Measurements from ENCODE around the gene GMPR. TPM values are rescaled to one million over a fixed set of nuclear protein-coding genes. Genes with fewer than 3 reads are reported as not detected.

Gene GMPR
- total RNA-seq, 1 experiment from 2014 or later, result 1.4 TPM

DNA sequence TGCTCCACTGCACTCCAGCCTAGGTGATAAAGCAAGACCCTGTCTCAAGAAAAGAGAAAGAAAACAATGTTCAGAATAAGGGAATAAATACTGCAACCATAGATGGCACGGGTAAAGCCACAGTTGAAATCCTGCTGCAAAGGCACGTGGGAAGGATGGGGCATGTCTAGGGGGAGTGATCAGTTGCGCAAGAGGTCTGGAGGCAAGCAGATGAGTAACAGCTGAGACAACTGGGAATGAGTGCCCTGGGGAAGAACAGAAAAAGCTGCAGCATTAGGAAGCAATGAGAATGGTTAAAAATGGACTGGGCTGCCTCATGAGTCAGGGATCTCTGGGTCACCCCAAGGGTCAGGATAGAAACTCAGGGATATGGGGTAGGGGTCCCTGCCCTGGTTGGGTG, 96.3 kb downstream of the GMPR start:
- Mint-ChIP-seq H3K4me3 (ENCODE audit: low read depth, unreplicated experiment) (no peak overlapping the region), H3K27me3 (ENCODE audit: unreplicated experiment) (no peaks in the 10 kb centered on the region), H3K36me3 (ENCODE audit: insufficient read depth, unreplicated experiment) (no peaks in the 10 kb centered on the region), H3K9me3 (ENCODE audit: low read depth, unreplicated experiment) (no peaks in the 10 kb centered on the region), H3K4me1 (ENCODE audit: low read depth, unreplicated experiment) (no peaks in the 10 kb centered on the region), H3K27ac (ENCODE audit: unreplicated experiment) (no peak overlapping the region)
- TF ChIP-seq, protein P1, sequence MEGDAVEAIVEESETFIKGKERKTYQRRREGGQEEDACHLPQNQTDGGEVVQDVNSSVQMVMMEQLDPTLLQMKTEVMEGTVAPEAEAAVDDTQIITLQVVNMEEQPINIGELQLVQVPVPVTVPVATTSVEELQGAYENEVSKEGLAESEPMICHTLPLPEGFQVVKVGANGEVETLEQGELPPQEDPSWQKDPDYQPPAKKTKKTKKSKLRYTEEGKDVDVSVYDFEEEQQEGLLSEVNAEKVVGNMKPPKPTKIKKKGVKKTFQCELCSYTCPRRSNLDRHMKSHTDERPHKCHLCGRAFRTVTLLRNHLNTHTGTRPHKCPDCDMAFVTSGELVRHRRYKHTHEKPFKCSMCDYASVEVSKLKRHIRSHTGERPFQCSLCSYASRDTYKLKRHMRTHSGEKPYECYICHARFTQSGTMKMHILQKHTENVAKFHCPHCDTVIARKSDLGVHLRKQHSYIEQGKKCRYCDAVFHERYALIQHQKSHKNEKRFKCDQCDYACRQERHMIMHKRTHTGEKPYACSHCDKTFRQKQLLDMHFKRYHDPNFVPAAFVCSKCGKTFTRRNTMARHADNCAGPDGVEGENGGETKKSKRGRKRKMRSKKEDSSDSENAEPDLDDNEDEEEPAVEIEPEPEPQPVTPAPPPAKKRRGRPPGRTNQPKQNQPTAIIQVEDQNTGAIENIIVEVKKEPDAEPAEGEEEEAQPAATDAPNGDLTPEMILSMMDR (IDR thresholded peaks at IDR 0.05; ENCODE audit: unreplicated experiment), result no peak
- CTCF ChIA-PET, result no interaction called here
- intact Hi-C loops (cut with micrococcal nuclease; ENCODE audit: unreplicated experiment), result loop anchor here (5.0 to 10.0 kb wide), 2 partner anchors 73 to 180 kb away; no protein-coding TSS in a partner anchor
- no peak for DNase-seq
- BruUV-seq (replicated peaks), result no TSS peak

GRCh38 chr6:16335176-16335575, 96.8 kb downstream of the GMPR start:
- BruUV-seq (replicated peaks), result no TSS peak
- H3K4me3 Mint-ChIP-seq (ENCODE audit: low read depth, unreplicated experiment), result no peak overlapping the region
- no peaks in the 10 kb centered on the region for H3K27me3 Mint-ChIP-seq (ENCODE audit: unreplicated experiment)
- TF ChIP-seq, protein P1 (IDR thresholded peaks at IDR 0.05; ENCODE audit: unreplicated experiment), result no peak
- H3K36me3 Mint-ChIP-seq (ENCODE audit: insufficient read depth, unreplicated experiment), result no peaks in the 10 kb centered on the region
- intact Hi-C loops (cut with micrococcal nuclease; ENCODE audit: unreplicated experiment), result loop anchor here (10.0 kb wide), 1 partner anchor 180 kb away; no protein-coding TSS in a partner anchor
- CTCF ChIA-PET, result no interaction called here
- H3K4me1 Mint-ChIP-seq (ENCODE audit: low read depth, unreplicated experiment), result no peaks in the 10 kb centered on the region
- H3K27ac Mint-ChIP-seq (ENCODE audit: unreplicated experiment), result no peak overlapping the region
- DNase-seq, result no peak
- no peaks in the 10 kb centered on the region for H3K9me3 Mint-ChIP-seq (ENCODE audit: low read depth, unreplicated experiment)

- no peaks in the 10 kb centered on the region for H3K4me1 Mint-ChIP-seq (ENCODE audit: low read depth, unreplicated experiment)
- no peaks in the 10 kb centered on the region for H3K27me3 Mint-ChIP-seq (ENCODE audit: unreplicated experiment)
- CTCF ChIA-PET, result no interaction called here
- DNase-seq, result no peak
- no peaks in the 10 kb centered on the region for H3K9me3 Mint-ChIP-seq (ENCODE audit: low read depth, unreplicated experiment)
- TF ChIP-seq, protein P1 (IDR thresholded peaks at IDR 0.05; ENCODE audit: unreplicated experiment), result no peak
- H3K36me3 Mint-ChIP-seq (ENCODE audit: insufficient read depth, unreplicated experiment), result no peaks in the 10 kb centered on the region
- intact Hi-C loops (cut with micrococcal nuclease; ENCODE audit: unreplicated experiment), result loop anchor here (10.0 kb wide), 1 partner anchor 179 kb away; no protein-coding TSS in a partner anchor
- H3K4me3 Mint-ChIP-seq (ENCODE audit: low read depth, unreplicated experiment), result no peak overlapping the region
- no peak overlapping the region for H3K27ac Mint-ChIP-seq (ENCODE audit: unreplicated experiment)
- no TSS peak for BruUV-seq (replicated peaks)
These were observed 97.8 kb downstream of the GMPR start for GRCh38 chr6:16336056-16336818.

DNA sequence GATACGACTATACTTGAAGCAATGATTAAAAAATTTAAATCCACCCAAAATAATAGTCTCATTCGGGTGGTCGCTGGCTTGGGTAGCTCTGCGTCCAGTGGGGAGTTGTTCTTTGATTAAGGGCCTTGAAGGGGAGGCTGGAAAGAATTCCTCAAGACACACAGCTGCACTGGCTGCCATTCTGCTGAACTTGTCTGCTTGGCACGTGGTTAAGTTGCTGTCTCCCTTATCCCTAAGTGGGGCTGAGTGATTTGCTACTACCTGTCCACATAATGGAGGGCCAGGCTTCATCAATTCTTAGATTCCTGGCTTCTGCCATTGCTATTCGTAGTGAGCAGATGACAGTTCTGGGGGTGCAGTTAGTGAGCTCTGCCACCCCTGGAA, 98.5 kb downstream of the GMPR start:
- BruUV-seq (replicated peaks), result no TSS peak
- Mint-ChIP-seq H3K27ac (ENCODE audit: unreplicated experiment) (no peak overlapping the region), H3K9me3 (ENCODE audit: low read depth, unreplicated experiment) (no peaks in the 10 kb centered on the region), H3K4me1 (ENCODE audit: low read depth, unreplicated experiment) (no peaks in the 10 kb centered on the region), H3K27me3 (ENCODE audit: unreplicated experiment) (no peaks in the 10 kb centered on the region), H3K36me3 (ENCODE audit: insufficient read depth, unreplicated experiment) (no peaks in the 10 kb centered on the region), H3K4me3 (ENCODE audit: low read depth, unreplicated experiment) (no peak overlapping the region)
- TF ChIP-seq, protein P1 (IDR thresholded peaks at IDR 0.05; ENCODE audit: unreplicated experiment), result no peak
- intact Hi-C loops (cut with micrococcal nuclease; ENCODE audit: unreplicated experiment), result loop anchor here (10.0 kb wide), 1 partner anchor 178 kb away; no protein-coding TSS in a partner anchor
- CTCF ChIA-PET, result no interaction called here
- no peak for DNase-seq

All from Calu3 (cell line).